GM23248 (cell line): ENCODE measurements around the gene LGR6. TPM values are rescaled to one million over a fixed set of nuclear protein-coding genes. Genes with fewer than 3 reads are reported as not detected.

Experiments used
- DNase-seq: peaks from one replicate; pipeline ENCODE4 v3.0.0-alpha.2; 2015
- H2AFZ ChIP-seq: fragments of 200-600 bp; sonication (generic); 2 replicates; pipeline ENCODE4 v1.6.1; 2016; ENCODE audit warnings: antibody characterized with exemption
- H3F3A ChIP-seq: fragments of 200-600 bp; sonication (generic); 2 replicates; pipeline ENCODE4 v1.6.1; 2016; ENCODE audit warnings: mild to moderate bottlenecking, antibody characterized with exemption, mixed run types; ENCODE audit not compliant: insufficient read depth
- H3K27ac ChIP-seq: fragments of 200-600 bp; sonication (generic); 2 replicates; pipeline ENCODE4 v1.5.1; 2016; ENCODE audit warnings: mild to moderate bottlenecking
- H3K27me3 ChIP-seq: fragments of 200-600 bp; sonication (generic); replicated peaks from 2 replicates; pipeline ENCODE4 v1.6.1; 2016; ENCODE audit warnings: mild to moderate bottlenecking; ENCODE audit not compliant: insufficient read depth
- H3K36me3 ChIP-seq: fragments of 200-600 bp; sonication (generic); 2 replicates; pipeline ENCODE4 v1.6.1; 2016; ENCODE audit warnings: low read depth, mild to moderate bottlenecking
- H3K4me1 ChIP-seq: fragments of 200-600 bp; sonication (generic); 2 replicates; pipeline ENCODE4 v1.6.1; 2016; ENCODE audit warnings: mild to moderate bottlenecking; ENCODE audit not compliant: insufficient read depth
- H3K4me2 ChIP-seq: fragments of 200-600 bp; sonication (generic); one replicate; pipeline ENCODE4 v1.6.1; 2016; ENCODE audit warnings: mild to moderate bottlenecking; ENCODE audit not compliant: unreplicated experiment
- H3K4me3 ChIP-seq: fragments of 200-600 bp; sonication (generic); 2 replicates; pipeline ENCODE4 v1.5.1; 2016; ENCODE audit warnings: mild to moderate bottlenecking
- H3K79me2 ChIP-seq: fragments of 200-600 bp; sonication (generic); 2 replicates; pipeline ENCODE4 v1.6.1; 2016; ENCODE audit warnings: mild to moderate bottlenecking; ENCODE audit not compliant: insufficient read depth
- H3K9ac ChIP-seq: fragments of 200-600 bp; sonication (generic); 2 replicates; pipeline ENCODE4 v1.6.1; 2016; ENCODE audit warnings: mild to moderate bottlenecking
- H3K9me2 ChIP-seq: fragments of 200-600 bp; sonication (generic); 2 replicates; pipeline ENCODE4 v1.6.1; 2016; ENCODE audit warnings: mixed run types, mild to moderate bottlenecking, moderate library complexity; ENCODE audit not compliant: insufficient read depth
- H3K9me3 ChIP-seq: fragments of 200-600 bp; sonication (generic); one replicate; pipeline ENCODE4 v1.6.1; 2017; ENCODE audit warnings: low read depth
- H4K20me1 ChIP-seq: fragments of 200-600 bp; sonication (generic); 2 replicates; pipeline ENCODE4 v1.6.0; 2016; ENCODE audit not compliant: insufficient read depth
- EZH2 ChIP-seq: fragments of 200-600 bp; sonication (generic); IDR thresholded peaks from 2 replicates; pipeline ENCODE4 v1.6.1; 2018; ENCODE audit warnings: antibody characterized with exemption, mild to moderate bottlenecking; ENCODE audit not compliant: insufficient read depth, poor library complexity, severe bottlenecking
- EZH2phosphoT487 ChIP-seq: fragments of 200-600 bp; sonication (generic); IDR thresholded peaks from 2 replicates; pipeline ENCODE4 v1.6.1; 2018; ENCODE audit warnings: antibody characterized with exemption, moderate library complexity, mild to moderate bottlenecking, low read depth; ENCODE audit not compliant: insufficient read depth
- WGBS, 2 experiments: methylation state at CpG; one replicate each; pipeline ENCODE4 v1.1.6; 2015 to 2017; ENCODE audit warnings: low lambda C conversion rate in 2 of 2, low coverage in 1 of 2; ENCODE audit errors: missing lambda C conversion rate in 2 of 2; 5-methylcytosine and 5-hydroxymethylcytosine counted together
- in situ Hi-C: fragments of 300-500 bp; cut with MboI; formaldehyde crosslinking; loops from 2 replicates; pipeline ENCODE4 v1.15.0; 2020
- polyA plus RNA-seq: library from polyadenylated mRNA; unstranded; fragments of >200 nt; fragmentation: Nextera tagmentation; extraction: Ambion mirVana; gene quantifications from 2 replicates; pipeline ENCODE4 v1.2.1, GENCODE V29; 2016
- total RNA-seq: library from RNA; depleted of rRNA; stranded (reverse); fragments of >200 nt; shearing (Covaris generic); gene quantifications from 2 replicates; pipeline ENCODE4 v1.2.3, GENCODE V29; 2014

LGR6 gene
- total and polyA plus RNA-seq, 2 experiments from 2014 or later: not detected

DNA sequence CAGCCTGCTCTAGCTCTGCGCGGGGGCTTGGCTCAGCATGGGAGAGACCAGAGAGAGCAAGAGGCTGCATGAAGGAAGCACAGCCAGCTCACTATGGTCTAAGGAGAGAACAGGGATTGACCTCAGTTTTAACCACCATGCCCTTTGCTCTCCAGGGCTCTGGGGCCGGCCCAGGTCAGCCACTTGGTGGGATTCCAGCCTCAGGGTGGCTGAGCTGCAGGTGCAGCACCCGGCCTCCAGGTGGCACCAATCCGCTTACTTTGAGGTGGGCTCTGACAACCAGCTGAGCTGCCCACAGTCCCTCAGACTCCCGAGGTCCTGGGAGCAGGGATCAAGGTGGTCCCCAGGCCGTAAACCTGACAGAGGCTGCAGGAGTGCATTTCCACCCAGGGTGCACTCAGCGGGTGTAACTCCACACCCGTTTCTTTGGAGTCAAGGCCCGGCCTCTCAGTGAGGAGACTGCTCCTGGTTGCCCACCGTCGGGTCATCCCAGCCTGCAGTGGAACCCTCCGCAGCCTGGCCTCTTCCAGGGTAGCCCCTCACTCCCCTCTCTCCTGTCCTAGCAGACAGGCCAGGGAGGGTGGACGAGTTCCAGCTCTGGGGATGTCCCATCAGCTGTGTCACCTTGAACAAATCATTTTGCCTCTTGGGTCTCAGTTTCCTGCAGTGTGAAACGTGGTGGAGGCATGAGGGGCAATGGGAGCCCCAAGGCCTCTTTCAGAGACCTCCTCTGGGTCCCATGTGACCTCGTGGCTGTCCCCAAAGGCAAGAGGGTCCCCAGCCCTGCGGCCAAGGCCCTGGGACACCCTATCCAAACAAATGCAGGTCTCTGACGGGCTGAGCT, 607 bp upstream of the LGR6 start:
- Histone ChIP-seq H3K4me2 (peak overlapping the region; percentile 20), H3K9me3 (no peaks in the 10 kb centered on the region), H2AFZ (no peak overlapping the region), H3K36me3 (no peaks in the 10 kb centered on the region), H3K4me1 (no peaks in the 10 kb centered on the region), H3K9me2 (no peaks in the 10 kb centered on the region), H3F3A (no peaks in the 10 kb centered on the region), H3K4me3 (no peak overlapping the region), H3K27ac (no peak overlapping the region), H3K27me3 (peaks cover 42% of the 10 kb centered on the region), H3K79me2 (no peaks in the 10 kb centered on the region), H4K20me1 (no peaks in the 10 kb centered on the region), H3K9ac (no peak overlapping the region)
- 19 to 24% methylated on average over 17 to 18 of the region's 18 CpGs for WGBS, 2 experiments
- peak; percentile 67 for DNase-seq
- in situ Hi-C loops: no loop called here
- TF ChIP-seq EZH2 (peak; percentile 98), EZH2phosphoT487 (no peak)

DNA sequence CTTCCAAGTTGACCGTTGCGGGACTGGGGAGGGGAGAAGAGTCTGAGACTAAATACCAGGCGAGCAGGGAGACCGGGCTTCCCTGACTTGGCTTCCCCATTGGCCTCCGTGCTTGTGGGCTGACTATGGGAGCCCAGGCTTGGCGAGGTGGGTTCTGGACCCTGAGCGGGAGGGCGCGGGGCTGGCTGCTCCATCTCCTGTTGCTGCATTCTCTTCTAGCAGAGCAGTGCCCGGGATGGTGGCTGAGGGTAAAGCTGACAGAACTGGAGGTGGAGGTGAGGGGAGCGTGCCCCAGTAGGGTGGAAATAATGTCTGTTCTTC, 689 bp downstream of the LGR6 start:
- Histone ChIP-seq H3K36me3 (no peaks in the 10 kb centered on the region), H3K9me2 (no peaks in the 10 kb centered on the region), H3K9me3 (no peaks in the 10 kb centered on the region), H3K9ac (no peak overlapping the region), H3K4me2 (no peak overlapping the region), H4K20me1 (no peaks in the 10 kb centered on the region), H2AFZ (no peak overlapping the region), H3K79me2 (no peaks in the 10 kb centered on the region), H3F3A (no peaks in the 10 kb centered on the region), H3K27ac (no peak overlapping the region), H3K27me3 (peaks cover 52% of the 10 kb centered on the region), H3K4me1 (no peaks in the 10 kb centered on the region), H3K4me3 (no peak overlapping the region)
- TF ChIP-seq EZH2phosphoT487: no peak
- no peak for TF ChIP-seq EZH2
- DNase-seq: no peak
- WGBS, 2 experiments: 41 to 42% methylated on average over 10 to 11 of the region's 11 CpGs
- in situ Hi-C loops: no loop called here

DNA sequence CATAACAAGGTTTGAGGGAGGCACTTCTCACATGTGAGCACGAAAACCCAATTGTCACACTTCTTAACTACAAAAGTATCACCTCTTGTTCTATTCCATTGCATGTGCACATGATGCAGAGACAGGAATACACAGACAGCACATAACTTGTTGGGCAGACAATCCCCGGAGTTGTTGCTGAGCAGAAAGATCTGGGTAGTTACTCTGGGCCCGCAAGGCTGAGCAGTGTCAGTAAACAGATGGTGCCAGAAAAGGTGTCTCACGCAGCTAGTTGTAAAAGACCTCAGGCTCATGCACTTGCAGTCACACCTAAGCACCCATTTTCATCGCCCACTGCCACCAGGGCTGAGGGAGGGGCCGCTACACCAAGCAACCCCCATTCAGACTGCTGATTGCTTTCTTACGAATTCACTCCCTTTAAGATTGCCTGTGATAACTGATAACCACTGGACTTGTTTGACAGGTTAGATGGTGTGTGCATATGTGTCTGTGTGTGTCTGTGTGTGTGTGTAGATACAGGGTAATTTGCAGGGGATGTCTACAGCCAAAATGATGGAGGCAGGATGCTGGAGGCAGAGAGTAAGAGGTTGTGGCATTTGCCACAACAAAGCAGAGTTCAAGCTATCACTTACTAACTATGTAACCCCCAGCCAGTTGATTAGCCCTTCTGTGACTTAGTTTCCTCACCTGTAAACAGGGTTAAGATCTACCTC, 4.2 kb downstream of the LGR6 start:
- no peak for DNase-seq
- in situ Hi-C loops: no loop called here

DNA sequence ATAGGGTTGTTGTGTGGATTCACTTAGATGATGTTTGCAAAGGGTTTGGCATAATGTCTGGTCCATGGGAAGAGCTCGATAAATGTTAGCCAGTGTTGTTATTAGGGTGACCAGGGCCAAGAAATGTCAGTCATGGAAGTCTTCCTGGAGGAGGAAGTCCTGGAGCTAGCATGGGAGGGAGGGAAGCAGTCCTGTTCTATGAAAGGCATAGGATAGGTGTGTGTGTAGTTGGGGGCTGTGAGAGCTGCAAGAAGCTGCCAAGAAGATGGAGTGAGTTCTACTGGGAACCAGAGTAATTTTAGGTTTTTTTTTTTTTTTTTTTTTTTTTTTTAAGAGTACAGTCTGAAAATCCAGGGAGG, 4.7 kb downstream of the LGR6 start:
- WGBS, 2 experiments: 30 to 62% methylated on average over 1 of the region's 1 CpG
- Histone ChIP-seq H3K4me2 (no peak overlapping the region), H3K9me2 (no peaks in the 10 kb centered on the region), H3K36me3 (no peaks in the 10 kb centered on the region), H3K9me3 (no peaks in the 10 kb centered on the region), H3F3A (no peaks in the 10 kb centered on the region), H4K20me1 (no peaks in the 10 kb centered on the region), H3K27me3 (peaks cover 59% of the 10 kb centered on the region), H2AFZ (no peak overlapping the region), H3K79me2 (no peaks in the 10 kb centered on the region), H3K27ac (no peak overlapping the region), H3K9ac (no peak overlapping the region), H3K4me1 (no peaks in the 10 kb centered on the region), H3K4me3 (no peak overlapping the region)
- in situ Hi-C loops: no loop called here
- DNase-seq: no peak
- no peak for TF ChIP-seq EZH2phosphoT487
- TF ChIP-seq EZH2: no peak

More for the DNA sequence above, 4.2 kb downstream of the LGR6 start:
- Histone ChIP-seq H3K9me2 (no peaks in the 10 kb centered on the region), H3F3A (no peaks in the 10 kb centered on the region), H3K4me2 (no peak overlapping the region), H3K9ac (no peak overlapping the region), H3K9me3 (no peaks in the 10 kb centered on the region), H3K27ac (no peak overlapping the region), H4K20me1 (no peaks in the 10 kb centered on the region), H3K27me3 (peaks cover 61% of the 10 kb centered on the region), H3K36me3 (no peaks in the 10 kb centered on the region), H3K79me2 (no peaks in the 10 kb centered on the region), H3K4me1 (no peaks in the 10 kb centered on the region), H2AFZ (no peak overlapping the region), H3K4me3 (no peak overlapping the region)
- 51 to 61% methylated on average over 7 of the region's 7 CpGs for WGBS, 2 experiments
- TF ChIP-seq EZH2phosphoT487: no peak
- no peak for TF ChIP-seq EZH2
